Karpas-422 (cell line): ENCODE measurements around the gene FXYD1. TPM values are rescaled to one million over a fixed set of nuclear protein-coding genes. Genes with fewer than 3 reads are reported as not detected.

Experiments used
- DNase-seq: peaks from one replicate; pipeline ENCODE4 v3.0.0-alpha.2; 2015
- H2AFZ ChIP-seq: fragments of 200-600 bp; sonication (generic); 2 replicates; pipeline ENCODE4 v1.6.1; 2014; ENCODE audit warnings: antibody characterized with exemption, low read length, mixed read lengths
- H3K27ac ChIP-seq: fragments of 200-600 bp; sonication (generic); 2 replicates; pipeline ENCODE4 v1.5.1; 2014; ENCODE audit warnings: mild to moderate bottlenecking, low read length, moderate library complexity
- H3K27me3 ChIP-seq: fragments of 200-600 bp; sonication (generic); 2 replicates; pipeline ENCODE4 v1.6.1; 2014; ENCODE audit warnings: low read length, mixed read lengths
- H3K36me3 ChIP-seq: fragments of 200-600 bp; sonication (generic); 2 replicates; pipeline ENCODE4 v1.6.1; 2014; ENCODE audit warnings: low read length, mixed read lengths; ENCODE audit not compliant: insufficient read depth
- H3K4me1 ChIP-seq: fragments of 200-600 bp; sonication (generic); 2 replicates; pipeline ENCODE4 v1.6.1; 2014; ENCODE audit warnings: mild to moderate bottlenecking, low read length, mixed read lengths
- H3K4me2 ChIP-seq: fragments of 200-600 bp; sonication (generic); 2 replicates; pipeline ENCODE4 v1.6.1; 2014; ENCODE audit warnings: low read length, low read depth, mild to moderate bottlenecking; ENCODE audit not compliant: poor library complexity, severe bottlenecking
- H3K4me3 ChIP-seq: fragments of 200-600 bp; sonication (generic); 2 replicates; pipeline ENCODE4 v1.5.1; 2014; ENCODE audit warnings: mild to moderate bottlenecking, antibody characterized with exemption, low read length, mixed read lengths
- H3K79me2 ChIP-seq: fragments of 200-600 bp; sonication (generic); 2 replicates; pipeline ENCODE4 v1.6.1; 2014; ENCODE audit warnings: mild to moderate bottlenecking, low read length, mixed read lengths
- H3K9ac ChIP-seq: fragments of 200-600 bp; sonication (generic); 2 replicates; pipeline ENCODE4 v1.6.0; 2014; ENCODE audit warnings: low read length
- H3K9me2 ChIP-seq: fragments of 200-600 bp; sonication (generic), shearing (Covaris generic); replicated peaks from 2 replicates; pipeline ENCODE4 v1.6.0; 2014; ENCODE audit warnings: mild to moderate bottlenecking, low read length, moderate library complexity; ENCODE audit not compliant: insufficient read depth
- H3K9me3 ChIP-seq: fragments of 300-700, 200-600 bp; sonication (generic); 2 replicates; pipeline ENCODE4 v1.6.1; 2014; ENCODE audit warnings: low read length, mixed read lengths
- H4K20me1 ChIP-seq: fragments of 200-600 bp; sonication (generic); 2 replicates; pipeline ENCODE4 v1.6.1; 2014; ENCODE audit warnings: mild to moderate bottlenecking, antibody characterized with exemption, low read length, low read depth; ENCODE audit not compliant: insufficient read depth
- total RNA-seq: library from RNA; depleted of rRNA; stranded (reverse); fragments of >200 nt; shearing (Covaris generic); gene quantifications from 2 replicates; pipeline ENCODE4 v1.2.3, GENCODE V29; 2014; ENCODE audit warnings: low replicate concordance

Gene FXYD1
- total RNA-seq, 1 experiment from 2014 or later, result not detected

GRCh38 chr19:35155981-35156672 is 17.5 kb downstream of the FXYD1 start:
- H3K27ac ChIP-seq, result 0 out of 2 replicates have a peak overlapping the region, but pooled peaks have one; percentile 37
- H4K20me1 ChIP-seq, result no peaks in the 10 kb centered on the region
- no peak for DNase-seq
- peak overlapping the region; percentile 96 for H2AFZ ChIP-seq
- H3K4me3 ChIP-seq, result peak overlapping the region; percentile 96
- peak overlapping the region; percentile 92 for H3K9ac ChIP-seq
- H3K4me2 ChIP-seq, result peak overlapping the region; percentile 98
- H3K79me2 ChIP-seq, result peaks cover 20% of the 10 kb centered on the region
- no peaks in the 10 kb centered on the region for H3K27me3 ChIP-seq
- H3K36me3 ChIP-seq, result peaks cover 30% of the 10 kb centered on the region
- peaks cover under 1% of the 10 kb centered on the region; the same call in 1 of the 2 replicates for H3K9me3 ChIP-seq
- H3K9me2 ChIP-seq, result no peaks in the 10 kb centered on the region
- H3K4me1 ChIP-seq, result peaks cover 21% of the 10 kb centered on the region

GRCh38 chr19:35156673-35157014 is 18.0 kb downstream of the FXYD1 start:
- H3K4me2 ChIP-seq, result no peak overlapping the region
- no peak overlapping the region for H3K9ac ChIP-seq
- no peaks in the 10 kb centered on the region for H3K9me2 ChIP-seq
- no peak overlapping the region for H2AFZ ChIP-seq
- H3K36me3 ChIP-seq, result peaks cover 35% of the 10 kb centered on the region
- H4K20me1 ChIP-seq, result no peaks in the 10 kb centered on the region
- H3K9me3 ChIP-seq, result peaks cover 4% of the 10 kb centered on the region
- H3K27ac ChIP-seq, result no peak overlapping the region
- no peaks in the 10 kb centered on the region for H3K27me3 ChIP-seq
- peaks cover 20% of the 10 kb centered on the region for H3K79me2 ChIP-seq
- no peak for DNase-seq
- no peak overlapping the region for H3K4me3 ChIP-seq
- peaks cover 21% of the 10 kb centered on the region for H3K4me1 ChIP-seq

DNA sequence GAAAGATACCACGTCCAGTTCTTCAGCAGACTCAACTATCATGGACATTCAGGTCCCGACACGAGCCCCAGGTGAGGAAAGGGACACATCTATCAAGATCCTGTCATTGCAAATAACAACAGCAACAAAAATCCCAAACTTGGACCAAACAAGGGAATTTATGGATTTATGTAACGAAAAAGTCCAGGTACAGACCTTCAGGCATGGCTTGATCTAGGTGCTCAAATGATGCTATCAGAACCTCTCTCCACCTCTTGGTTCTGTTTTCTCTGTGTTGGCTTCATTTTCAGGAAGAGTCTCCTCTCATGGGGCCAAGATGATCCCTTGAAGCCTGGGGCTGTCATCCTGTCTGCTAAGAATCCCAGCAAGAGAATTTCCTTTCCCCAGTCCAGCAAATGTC is 18.8 kb downstream of the FXYD1 start:
- Histone ChIP-seq H3K9ac (no peak overlapping the region), H3K36me3 (peaks cover 43% of the 10 kb centered on the region), H3K4me3 (no peak overlapping the region), H3K27ac (no peak overlapping the region), H3K9me3 (peaks cover 7% of the 10 kb centered on the region), H3K79me2 (peaks cover 20% of the 10 kb centered on the region), H2AFZ (no peak overlapping the region), H3K27me3 (no peaks in the 10 kb centered on the region), H3K4me2 (no peak overlapping the region), H3K4me1 (peaks cover 21% of the 10 kb centered on the region), H3K9me2 (no peaks in the 10 kb centered on the region), H4K20me1 (no peaks in the 10 kb centered on the region)
- no peak for DNase-seq

DNA sequence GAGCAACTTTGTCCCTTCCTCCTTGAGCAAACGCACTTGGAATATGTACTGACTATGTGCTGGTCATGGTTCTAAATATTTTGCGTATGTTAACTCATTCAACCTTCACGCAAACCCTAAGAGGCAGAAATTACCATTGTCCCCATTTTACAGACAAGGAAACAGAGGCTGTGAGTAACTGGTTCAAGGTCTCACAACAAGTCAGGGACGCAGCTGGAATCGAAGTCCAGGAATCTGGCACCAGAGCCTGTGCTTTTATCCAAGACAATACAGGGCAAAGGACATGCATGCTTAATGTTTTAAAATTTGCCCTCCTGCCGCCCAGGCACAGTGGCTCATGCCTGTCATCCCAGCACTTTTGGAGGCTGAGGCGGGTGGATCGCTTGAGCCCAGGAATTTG is 21.0 kb downstream of the FXYD1 start:
- H3K9ac ChIP-seq, result no peak overlapping the region
- peaks cover 18% of the 10 kb centered on the region for H3K9me3 ChIP-seq
- no peak overlapping the region for H2AFZ ChIP-seq
- no peak for DNase-seq
- peaks cover 10% of the 10 kb centered on the region for H3K4me1 ChIP-seq
- no peaks in the 10 kb centered on the region for H4K20me1 ChIP-seq
- no peak overlapping the region for H3K4me3 ChIP-seq
- H3K9me2 ChIP-seq, result no peaks in the 10 kb centered on the region
- no peak overlapping the region for H3K4me2 ChIP-seq
- no peak overlapping the region for H3K27ac ChIP-seq
- H3K36me3 ChIP-seq, result peaks cover 63% of the 10 kb centered on the region
- H3K27me3 ChIP-seq, result no peaks in the 10 kb centered on the region
- H3K79me2 ChIP-seq, result peaks cover 20% of the 10 kb centered on the region

GRCh38 chr19:35160629-35161433 is 22.2 kb downstream of the FXYD1 start:
- Histone ChIP-seq H3K27ac (no peak overlapping the region), H3K4me3 (no peak overlapping the region), H4K20me1 (no peaks in the 10 kb centered on the region), H3K9ac (no peak overlapping the region), H3K9me3 (peaks cover 30% of the 10 kb centered on the region), H3K27me3 (no peaks in the 10 kb centered on the region), H3K79me2 (peaks cover 9% of the 10 kb centered on the region), H3K4me1 (peaks cover 5% of the 10 kb centered on the region), H2AFZ (no peak overlapping the region), H3K4me2 (no peak overlapping the region), H3K36me3 (peaks cover 74% of the 10 kb centered on the region), H3K9me2 (no peaks in the 10 kb centered on the region)
- no peak for DNase-seq

- H2AFZ ChIP-seq, result no peak overlapping the region
- peaks cover 35% of the 10 kb centered on the region for H3K9me3 ChIP-seq
- peaks cover 79% of the 10 kb centered on the region for H3K36me3 ChIP-seq
- no peaks in the 10 kb centered on the region for H3K9me2 ChIP-seq
- H4K20me1 ChIP-seq, result no peaks in the 10 kb centered on the region
- H3K4me1 ChIP-seq, result no peaks in the 10 kb centered on the region
- DNase-seq, result no peak
- no peak overlapping the region for H3K4me3 ChIP-seq
- H3K27ac ChIP-seq, result no peak overlapping the region
- no peak overlapping the region for H3K9ac ChIP-seq
- no peak overlapping the region for H3K4me2 ChIP-seq
- H3K27me3 ChIP-seq, result no peaks in the 10 kb centered on the region
- peaks cover 4% of the 10 kb centered on the region for H3K79me2 ChIP-seq
Observed at GRCh38 chr19:35161434-35161743, 22.8 kb downstream of the FXYD1 start.

GRCh38 chr19:35162471-35163326 is 24.1 kb downstream of the FXYD1 start:
- Histone ChIP-seq H3K27me3 (no peaks in the 10 kb centered on the region), H4K20me1 (no peaks in the 10 kb centered on the region), H3K4me3 (no peak overlapping the region), H3K9me3 (peaks cover 38% of the 10 kb centered on the region), H3K9me2 (no peaks in the 10 kb centered on the region), H3K36me3 (peaks cover 75% of the 10 kb centered on the region), H3K27ac (no peak overlapping the region), H3K9ac (no peak overlapping the region), H3K4me2 (no peak overlapping the region), H2AFZ (no peak overlapping the region), H3K79me2 (no peaks in the 10 kb centered on the region), H3K4me1 (peaks cover 5% of the 10 kb centered on the region)
- DNase-seq, result no peak

DNA sequence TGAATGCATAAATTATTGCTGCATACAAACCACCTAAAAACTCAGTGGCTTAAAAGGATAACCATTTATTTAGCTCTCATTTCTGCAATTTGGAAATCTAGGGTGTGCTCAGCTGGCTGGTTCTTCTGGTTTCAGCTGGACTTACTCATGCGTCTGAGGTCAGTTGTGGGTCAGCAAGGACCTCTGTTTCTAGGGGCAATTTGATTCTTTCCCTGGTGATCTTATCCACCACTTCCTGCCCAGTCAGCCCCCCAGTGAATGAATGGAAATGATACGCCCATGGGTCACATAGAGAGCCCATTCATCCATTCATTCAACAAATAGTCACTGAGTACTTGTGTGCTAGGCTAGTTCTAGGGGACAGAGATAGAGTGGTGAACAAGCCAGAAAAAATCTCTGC is 25.8 kb downstream of the FXYD1 start:
- H3K9me3 ChIP-seq, result peaks cover 38% of the 10 kb centered on the region
- H3K4me3 ChIP-seq, result no peak overlapping the region
- no peak for DNase-seq
- no peak overlapping the region for H2AFZ ChIP-seq
- no peak overlapping the region for H3K4me2 ChIP-seq
- H3K27me3 ChIP-seq, result no peaks in the 10 kb centered on the region
- H3K36me3 ChIP-seq, result peaks cover 65% of the 10 kb centered on the region
- no peaks in the 10 kb centered on the region for H3K79me2 ChIP-seq
- no peak overlapping the region for H3K9ac ChIP-seq
- H4K20me1 ChIP-seq, result no peaks in the 10 kb centered on the region
- peaks cover 5% of the 10 kb centered on the region for H3K4me1 ChIP-seq
- H3K9me2 ChIP-seq, result no peaks in the 10 kb centered on the region
- no peak overlapping the region for H3K27ac ChIP-seq
